Kidney (tissue), 14 donors: ENCODE data around the gene PCDHB1. TPM values are rescaled to one million over a fixed set of nuclear protein-coding genes. Genes with fewer than 3 reads are reported as not detected.
A peak's percentile ranks its signal among the peaks of the same experiment; 100 is the strongest.
"Not testable (repeated sequence)": the region's sequence is repeated elsewhere in the genome, so short reads cannot be mapped to it uniquely, and the experiment has no call there.

ENCODE experiments used
- DNase-seq, 5 donors: peaks; one replicate each; pipeline ENCODE4 v3.0.0-alpha.2; 2013 to 2020
- FAIRE-seq: peaks from 2 replicates; lab custom pipeline; 2012; peaks lifted over from hg19 to GRCh38; lab: Jason Lieb, UNC
- H3K27ac ChIP-seq, 2 donors: one replicate each; pipeline ENCODE4 v1.7.0; 2013; ENCODE audit warnings: low read depth in 2 of 2, low read length in 2 of 2, inconsistent platforms in 1 of 2
- H3K27me3 ChIP-seq: one replicate; pipeline ENCODE4 v1.7.1; 2013; ENCODE audit warnings: low read length, inconsistent platforms; ENCODE audit not compliant: control insufficient read depth, insufficient read depth
- H3K36me3 ChIP-seq, 3 donors: one replicate each; pipeline versions ENCODE4 v1.7.0 to v1.7.1; 2013; ENCODE audit warnings: low read length in 3 of 3, control low read depth in 1 of 3, inconsistent platforms in 1 of 3; ENCODE audit not compliant: insufficient read depth in 3 of 3, control insufficient read depth in 2 of 3
- H3K4me1 ChIP-seq, 3 donors: one replicate each; pipeline versions ENCODE4 v1.7.0 to v1.7.1; 2013; ENCODE audit warnings: low read length in 3 of 3, inconsistent platforms in 1 of 3, low read depth in 1 of 3; ENCODE audit not compliant: control insufficient read depth in 2 of 3, insufficient read depth in 2 of 3
- H3K4me3 ChIP-seq, 3 donors: one replicate each; pipeline versions ENCODE4 v1.7.0 to v1.8.1; 2013; ENCODE audit warnings: low read length in 3 of 3, control low read depth in 1 of 3, inconsistent platforms in 1 of 3
- H3K9ac ChIP-seq, 3 donors: one replicate each; pipeline versions ENCODE4 v1.7.0 to v1.7.1; 2013; ENCODE audit warnings: low read length in 3 of 3, control low read depth in 1 of 3, inconsistent platforms in 1 of 3
- H3K9me3 ChIP-seq, 3 donors: one replicate each; pipeline versions ENCODE4 v1.7.0 to v1.7.1; 2013; ENCODE audit warnings: low read length in 3 of 3, control low read depth in 1 of 3, inconsistent platforms in 1 of 3; ENCODE audit not compliant: control insufficient read depth in 2 of 3, insufficient read depth in 1 of 3
- intact Hi-C: fragments of 100-400 bp; cut with DNase I; formaldehyde crosslinking; loops from one replicate; pipeline ENCODE4 v1.11.1; 2022
- polyA plus RNA-seq: library from polyadenylated mRNA; stranded (reverse); fragments of 350-450 nt; fragmentation: Illumina TruSeq; extraction: RNeasy Lipid Tissue Mini Kit (QIAGEN cat#74804); gene quantifications from one replicate; pipeline ENCODE4 v1.2.3, GENCODE V29; 2014; ENCODE audit warnings: low read depth, low replicate concordance; ENCODE audit not compliant: insufficient read depth
- total RNA-seq: library from RNA; stranded (reverse); fragmentation: NEBNext Ultra II Directional; extraction: Animal tissue kit (Norgen Biotek cat#: 25700); gene quantifications from one replicate; pipeline ENCODE4 v1.2.1, GENCODE V29; 2021
- TF ChIP-seq, protein P1 (sequence below): IDR thresholded peaks from 3 replicates; pipeline ENCODE4 v1.5.1; 2012; ENCODE audit warnings: mild to moderate bottlenecking, moderate library complexity, borderline replicate concordance; ENCODE audit not compliant: insufficient read depth; ENCODE audit errors: extremely low read depth
- donor health status: control.
- donor health status: control.
- donor health status: control.
- donor health status: control.
- donor health status: control.
- donor health status: DM: yes; HTN: yes; CAD: no.
- donor health status: Normal renal cell carcinoma (clear cell type).

The PCDHB1 gene
- total and polyA plus RNA-seq, 2 donors from 2014 or later = 0.09 to 0.50 TPM

DNA sequence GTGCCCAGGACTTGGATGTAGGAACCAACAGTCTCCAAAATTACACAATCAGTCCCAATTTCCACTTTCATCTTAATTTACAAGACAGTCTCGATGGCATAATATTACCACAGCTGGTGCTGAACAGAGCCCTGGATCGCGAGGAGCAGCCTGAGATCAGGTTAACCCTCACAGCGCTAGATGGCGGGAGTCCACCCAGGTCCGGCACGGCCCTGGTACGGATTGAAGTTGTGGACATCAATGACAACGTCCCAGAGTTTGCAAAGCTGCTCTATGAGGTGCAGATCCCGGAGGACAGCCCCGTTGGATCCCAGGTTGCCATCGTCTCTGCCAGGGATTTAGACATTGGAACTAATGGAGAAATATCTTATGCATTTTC, 44.1 kb downstream of the PCDHB1 start:
- TF ChIP-seq, protein P1, sequence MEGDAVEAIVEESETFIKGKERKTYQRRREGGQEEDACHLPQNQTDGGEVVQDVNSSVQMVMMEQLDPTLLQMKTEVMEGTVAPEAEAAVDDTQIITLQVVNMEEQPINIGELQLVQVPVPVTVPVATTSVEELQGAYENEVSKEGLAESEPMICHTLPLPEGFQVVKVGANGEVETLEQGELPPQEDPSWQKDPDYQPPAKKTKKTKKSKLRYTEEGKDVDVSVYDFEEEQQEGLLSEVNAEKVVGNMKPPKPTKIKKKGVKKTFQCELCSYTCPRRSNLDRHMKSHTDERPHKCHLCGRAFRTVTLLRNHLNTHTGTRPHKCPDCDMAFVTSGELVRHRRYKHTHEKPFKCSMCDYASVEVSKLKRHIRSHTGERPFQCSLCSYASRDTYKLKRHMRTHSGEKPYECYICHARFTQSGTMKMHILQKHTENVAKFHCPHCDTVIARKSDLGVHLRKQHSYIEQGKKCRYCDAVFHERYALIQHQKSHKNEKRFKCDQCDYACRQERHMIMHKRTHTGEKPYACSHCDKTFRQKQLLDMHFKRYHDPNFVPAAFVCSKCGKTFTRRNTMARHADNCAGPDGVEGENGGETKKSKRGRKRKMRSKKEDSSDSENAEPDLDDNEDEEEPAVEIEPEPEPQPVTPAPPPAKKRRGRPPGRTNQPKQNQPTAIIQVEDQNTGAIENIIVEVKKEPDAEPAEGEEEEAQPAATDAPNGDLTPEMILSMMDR = no peak
- Histone ChIP-seq H3K9me3 (peaks cover 0 to 28% (median 4%) of the 10 kb centered on the region in 3 donors), H3K9ac (no peak overlapping the region), H3K27me3 (no peaks in the 10 kb centered on the region), H3K4me3 (peak overlapping the region in 1 of 3 donors; percentile 50), H3K4me1 (no peaks in the 10 kb centered on the region), H3K27ac (no peak overlapping the region), H3K36me3 (no peaks in the 10 kb centered on the region)
- FAIRE-seq (no peak), DNase-seq (peak in 1 of 5 donors; percentile 41)
- intact Hi-C loops = no loop called here

DNA sequence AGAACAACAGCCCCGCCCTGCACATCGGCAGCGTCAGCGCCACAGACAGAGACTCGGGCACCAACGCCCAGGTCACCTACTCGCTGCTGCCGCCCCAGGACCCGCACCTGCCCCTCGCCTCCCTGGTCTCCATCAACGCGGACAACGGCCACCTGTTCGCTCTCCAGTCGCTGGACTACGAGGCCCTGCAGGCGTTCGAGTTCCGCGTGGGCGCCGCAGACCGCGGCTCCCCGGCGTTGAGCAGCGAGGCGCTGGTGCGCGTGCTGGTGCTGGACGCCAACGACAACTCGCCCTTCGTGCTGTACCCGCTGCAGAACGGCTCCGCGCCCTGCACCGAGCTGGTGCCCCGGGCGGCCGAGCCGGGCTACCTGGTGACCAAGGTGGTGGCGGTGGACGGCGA, 45.0 kb downstream of the PCDHB1 start:
- H3K4me3 ChIP-seq, H3K36me3 ChIP-seq, intact Hi-C loops, H3K27me3 ChIP-seq, H3K9ac ChIP-seq, H3K4me1 ChIP-seq, H3K27ac ChIP-seq, FAIRE-seq: not testable (repeated sequence)
- peaks cover 0 to 38% (median 4%) of the 10 kb centered on the region in 3 donors for H3K9me3 ChIP-seq
- DNase-seq = peak in 1 of 5 donors; percentile 48

DNA sequence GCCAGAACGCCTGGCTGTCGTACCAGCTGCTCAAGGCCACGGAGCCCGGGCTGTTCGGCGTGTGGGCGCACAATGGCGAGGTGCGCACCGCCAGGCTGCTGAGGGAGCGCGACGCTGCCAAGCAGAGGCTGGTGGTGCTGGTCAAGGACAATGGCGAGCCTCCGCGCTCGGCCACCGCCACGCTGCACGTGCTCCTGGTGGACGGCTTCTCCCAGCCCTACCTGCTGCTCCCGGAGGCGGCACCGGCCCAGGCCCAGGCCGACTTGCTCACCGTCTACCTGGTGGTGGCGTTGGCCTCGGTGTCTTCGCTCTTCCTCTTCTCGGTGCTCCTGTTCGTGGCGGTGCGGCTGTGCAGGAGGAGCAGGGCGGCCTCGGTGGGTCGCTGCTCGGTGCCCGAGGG, 45.4 kb downstream of the PCDHB1 start:
- not testable (repeated sequence) for FAIRE-seq

DNA sequence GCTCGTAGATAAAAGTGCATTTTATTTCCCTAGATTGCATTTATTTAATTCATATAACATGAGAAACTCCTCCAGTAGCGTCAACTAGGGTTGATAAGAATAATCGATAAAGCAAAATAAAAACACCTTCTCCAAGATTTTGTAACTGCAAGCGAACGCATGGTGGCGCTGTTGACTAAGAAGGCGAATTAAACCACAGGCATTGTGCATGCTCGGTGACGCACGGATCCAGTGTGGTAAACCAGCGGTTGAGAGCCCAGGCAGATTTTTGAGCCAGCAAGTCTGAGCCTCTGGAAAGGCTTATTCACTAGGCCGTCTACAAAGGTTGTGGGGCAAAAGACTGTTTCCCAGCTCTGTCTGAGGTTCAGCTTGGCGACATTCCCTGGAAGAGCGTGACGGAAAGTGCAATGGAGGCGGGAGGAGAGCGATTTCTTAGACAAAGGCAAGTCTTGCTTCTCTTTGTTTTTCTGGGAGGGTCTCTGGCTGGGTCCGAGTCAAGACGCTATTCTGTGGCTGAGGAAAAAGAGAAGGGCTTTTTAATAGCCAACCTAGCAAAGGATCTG, 49.1 kb downstream of the PCDHB1 start, which contains the start of gene PCDHB3:
PCDHB3 (plus strand) TSS at position 231 of the 563 bp plus-strand sequence; CDS start at position 408, 177 bp downstream.
- Histone ChIP-seq H3K4me1 (no peaks in the 10 kb centered on the region), H3K36me3 (no peaks in the 10 kb centered on the region), H3K27me3 (no peaks in the 10 kb centered on the region), H3K4me3 (peak within 1 kb of the TSS; percentile 26 to 59 (median 53)), H3K9ac (no peak within 1 kb of the TSS), H3K27ac (no peak within 1 kb of the TSS), H3K9me3 (peaks cover 0 to 22% (median 3%) of the 10 kb centered on the region in 3 donors)
- TF ChIP-seq, protein P1 = peak; percentile 22
- DNase-seq (peak in 4 of 5 donors; percentile 34 to 64 (median 49)), FAIRE-seq (no peak)
- intact Hi-C loops = no loop called here

More for the DNA sequence above, 45.4 kb downstream of the PCDHB1 start:
- H3K4me1 ChIP-seq, DNase-seq, H3K27ac ChIP-seq, H3K27me3 ChIP-seq, intact Hi-C loops, H3K9ac ChIP-seq, H3K4me3 ChIP-seq, H3K36me3 ChIP-seq: not testable (repeated sequence)
- H3K9me3 ChIP-seq = peaks cover 0 to 39% (median 4%) of the 10 kb centered on the region in 3 donors
